GM10266 (cell line): Measurements from ENCODE around the gene RNF34.

Experiments
- DNase-seq: peaks from one replicate; pipeline ENCODE4 v3.0.0; 2012; ENCODE audit errors: extremely low spot score
- TF ChIP-seq, protein P1 (sequence below): IDR thresholded peaks from 2 replicates; pipeline ENCODE4 v1.5.1; 2012; ENCODE audit warnings: mild to moderate bottlenecking, low read depth; ENCODE audit not compliant: control insufficient read depth, insufficient read depth; ENCODE audit errors: missing control alignments

RNF34 gene

DNA sequence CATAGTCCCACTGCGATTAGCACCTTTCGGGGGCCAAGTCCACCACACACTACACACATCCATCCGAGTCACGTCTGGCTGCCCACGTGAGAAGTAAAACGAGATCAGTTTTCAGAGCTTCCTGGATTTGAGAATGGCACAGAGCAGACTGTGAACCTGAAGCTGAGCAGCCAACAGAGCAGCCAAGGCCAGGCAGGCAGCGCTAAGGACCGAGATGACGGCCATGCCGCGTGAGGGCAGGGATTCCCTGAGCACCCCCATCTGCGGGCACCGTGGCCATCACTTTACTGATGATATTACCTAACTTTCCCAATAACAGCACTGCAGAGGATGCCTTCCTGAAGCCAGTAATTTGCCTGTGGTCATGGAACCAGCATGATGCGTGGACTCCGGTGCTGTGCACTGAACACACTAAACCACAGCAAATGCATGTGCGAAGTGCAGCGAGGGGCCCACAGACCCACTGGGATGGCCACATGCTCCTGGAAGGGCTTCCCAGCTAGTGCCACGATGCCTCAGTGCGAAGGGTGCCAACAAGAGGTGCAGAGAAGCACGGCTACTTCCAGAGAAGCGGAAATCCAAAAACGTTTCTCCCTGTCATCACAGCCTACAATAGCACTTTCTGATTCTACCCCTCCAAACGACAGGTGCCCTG lies 56.0 kb downstream of the RNF34 start:
- TF ChIP-seq, protein P1, sequence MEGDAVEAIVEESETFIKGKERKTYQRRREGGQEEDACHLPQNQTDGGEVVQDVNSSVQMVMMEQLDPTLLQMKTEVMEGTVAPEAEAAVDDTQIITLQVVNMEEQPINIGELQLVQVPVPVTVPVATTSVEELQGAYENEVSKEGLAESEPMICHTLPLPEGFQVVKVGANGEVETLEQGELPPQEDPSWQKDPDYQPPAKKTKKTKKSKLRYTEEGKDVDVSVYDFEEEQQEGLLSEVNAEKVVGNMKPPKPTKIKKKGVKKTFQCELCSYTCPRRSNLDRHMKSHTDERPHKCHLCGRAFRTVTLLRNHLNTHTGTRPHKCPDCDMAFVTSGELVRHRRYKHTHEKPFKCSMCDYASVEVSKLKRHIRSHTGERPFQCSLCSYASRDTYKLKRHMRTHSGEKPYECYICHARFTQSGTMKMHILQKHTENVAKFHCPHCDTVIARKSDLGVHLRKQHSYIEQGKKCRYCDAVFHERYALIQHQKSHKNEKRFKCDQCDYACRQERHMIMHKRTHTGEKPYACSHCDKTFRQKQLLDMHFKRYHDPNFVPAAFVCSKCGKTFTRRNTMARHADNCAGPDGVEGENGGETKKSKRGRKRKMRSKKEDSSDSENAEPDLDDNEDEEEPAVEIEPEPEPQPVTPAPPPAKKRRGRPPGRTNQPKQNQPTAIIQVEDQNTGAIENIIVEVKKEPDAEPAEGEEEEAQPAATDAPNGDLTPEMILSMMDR, result no peak
- peak; percentile 10 for DNase-seq

DNA sequence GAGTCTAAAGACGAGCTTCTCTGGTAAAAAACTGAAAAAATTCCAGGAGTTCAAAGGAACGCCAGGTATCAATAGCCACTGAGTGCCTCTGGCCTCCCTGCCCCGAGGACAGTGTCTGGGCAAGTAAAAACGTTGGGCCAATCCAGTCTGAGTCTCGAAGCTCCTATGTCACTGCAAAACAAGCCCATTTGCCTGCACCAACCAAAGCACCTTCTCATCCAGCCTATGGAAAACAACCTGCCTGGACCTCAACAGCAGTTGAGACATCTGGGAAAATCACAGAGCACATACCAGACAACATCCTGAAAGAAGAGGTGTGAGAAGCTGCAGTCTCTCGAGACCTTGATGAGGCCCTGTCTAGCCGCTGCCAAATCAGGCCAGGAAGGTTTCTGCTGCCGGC lies 56.6 kb downstream of the RNF34 start:
- DNase-seq, result peak; percentile 13
- TF ChIP-seq, protein P1, result no peak

GRCh38 chr12:121461048-121461447 lies 61.1 kb downstream of the RNF34 start:
- TF ChIP-seq, protein P1, result no peak
- no peak for DNase-seq

DNA sequence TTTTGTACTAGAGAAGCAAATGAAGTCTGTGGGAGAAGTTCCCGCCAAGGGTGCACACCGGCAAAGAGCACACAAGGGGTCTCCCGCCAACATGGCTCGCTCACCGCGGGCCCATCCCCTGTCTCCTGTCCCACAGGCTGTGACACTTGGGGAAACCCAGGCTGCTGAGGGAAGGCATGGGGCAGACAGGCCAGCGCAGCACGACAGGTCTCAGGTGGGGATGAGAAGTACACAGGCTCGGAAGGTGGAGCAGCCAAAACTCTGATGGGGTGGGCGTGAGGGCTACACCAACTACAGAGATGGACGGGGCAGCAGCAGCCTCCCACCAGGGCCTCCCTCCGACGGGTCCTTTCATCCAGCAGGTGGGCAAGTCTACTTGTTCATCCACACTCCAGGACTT lies 64.4 kb downstream of the RNF34 start:
- TF ChIP-seq, protein P1, result no peak
- DNase-seq, result no peak

DNA sequence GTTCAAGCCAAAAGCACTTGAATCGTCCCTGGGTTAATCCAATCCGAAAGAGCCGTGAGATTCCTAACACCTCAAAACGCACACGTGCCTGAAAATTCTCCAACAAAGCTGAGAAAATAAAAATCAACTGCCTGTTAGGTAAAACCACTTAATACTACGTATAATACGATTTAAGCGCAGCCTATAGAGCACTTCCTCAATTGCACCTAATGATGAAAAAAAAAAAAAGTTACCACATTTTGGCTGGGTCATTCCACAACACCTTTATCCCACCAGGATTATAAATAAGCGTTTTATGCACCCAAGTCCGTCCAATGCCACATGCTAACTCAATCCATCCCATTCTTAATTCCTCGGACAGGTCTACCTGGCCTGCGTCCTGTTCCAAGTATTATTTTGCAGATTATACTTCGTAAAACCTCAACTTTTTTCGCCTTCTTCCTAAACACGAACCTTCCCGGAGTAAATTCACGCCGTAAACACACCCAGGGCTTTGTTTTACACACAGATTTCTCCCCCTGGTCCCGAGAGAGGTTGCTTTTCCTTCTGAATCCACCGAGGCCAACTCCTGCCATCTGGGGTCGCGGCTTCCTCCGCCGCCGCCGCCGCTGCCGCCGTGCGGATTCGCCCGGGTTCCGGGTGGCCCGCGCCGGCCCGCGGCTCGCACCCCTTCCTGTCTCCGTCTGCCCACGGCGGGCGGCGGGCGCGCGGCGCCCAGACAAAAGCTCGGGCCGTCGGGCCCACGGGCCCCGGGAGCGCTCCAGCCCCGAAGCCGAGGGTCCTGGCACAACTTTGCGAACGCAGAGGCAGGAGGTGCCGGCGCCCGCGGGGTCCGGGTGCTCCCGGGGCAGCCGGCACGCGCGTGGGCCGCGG lies 66.2 kb downstream of the RNF34 start:
- no peak for DNase-seq
- TF ChIP-seq, protein P1, result no peak

GRCh38 chr12:121466794-121467637 lies 67.1 kb downstream of the RNF34 start:
- DNase-seq, result peak; percentile 99
- TF ChIP-seq, protein P1, result no peak
